Aorta (tissue), 5 donors: ENCODE results near the gene TTC16. TPM values are rescaled to one million over a fixed set of nuclear protein-coding genes. Genes with fewer than 3 reads are reported as not detected.

ENCODE experiments used
- ATAC-seq: fragments of 200-7000 bp; cut with Tn5 transposase; one replicate; pipeline ENCODE4 v1.9.1; 2022; ENCODE audit warnings: moderate library complexity; ENCODE audit not compliant: low FRiP score
- DNase-seq, 2 donors: peaks; one replicate each; pipeline ENCODE4 v3.0.0-alpha.2; 2020
- H3K27ac ChIP-seq, 2 donors: one replicate each; pipeline ENCODE4 v1.5.1; 2013; ENCODE audit warnings: low read length in 2 of 2, mild to moderate bottlenecking in 2 of 2, moderate library complexity in 2 of 2, control low read depth in 1 of 2, inconsistent platforms in 1 of 2, low read depth in 1 of 2
- H3K27me3 ChIP-seq, 2 donors: one replicate each; pipeline ENCODE4 v1.6.1; 2013; ENCODE audit warnings: control low read depth in 1 of 2, low read length in 1 of 2, mild to moderate bottlenecking in 1 of 2, moderate library complexity in 1 of 2; ENCODE audit not compliant: insufficient read depth in 2 of 2, control insufficient read depth in 1 of 2
- H3K36me3 ChIP-seq, 2 donors: one replicate each; pipeline ENCODE4 v1.6.1; 2013; ENCODE audit warnings: control low read depth in 1 of 2, low read length in 1 of 2, mild to moderate bottlenecking in 1 of 2; ENCODE audit not compliant: insufficient read depth in 2 of 2, control insufficient read depth in 1 of 2
- H3K4me1 ChIP-seq, 2 donors: one replicate each; pipeline ENCODE4 v1.6.1; 2013; ENCODE audit warnings: low read length in 2 of 2, control low read depth in 1 of 2, mild to moderate bottlenecking in 1 of 2, moderate library complexity in 1 of 2; ENCODE audit not compliant: insufficient read depth in 2 of 2, control insufficient read depth in 1 of 2
- H3K4me3 ChIP-seq, 2 donors: one replicate each; pipeline ENCODE4 v1.5.1; 2013; ENCODE audit warnings: low read length in 2 of 2, control low read depth in 1 of 2, mild to moderate bottlenecking in 1 of 2
- H3K9me3 ChIP-seq: one replicate; pipeline ENCODE4 v1.6.1; 2013; ENCODE audit warnings: mild to moderate bottlenecking, low read length; ENCODE audit not compliant: control insufficient read depth
- WGBS, 2 donors: extraction: QIAGEN DNeasy Blood & Tissue Kit; methylation state at CpG; one replicate each; pipeline ENCODE4 v1.1.7; 2013; 5-methylcytosine and 5-hydroxymethylcytosine counted together
- intact Hi-C, 2 donors: fragments of 100-400 bp; cut with DNase I; formaldehyde crosslinking; loops; one replicate each; pipeline versions ENCODE4 v1.14.2 to v1.15.0; 2022
- polyA plus RNA-seq, 2 donors: library from polyadenylated mRNA; stranded (reverse); fragments of 200-250 nt; gene quantifications; one replicate each; pipeline ENCODE4 v1.2.3, GENCODE V29; 2013
- total RNA-seq, 2 donors: library from RNA; stranded (reverse); fragmentation: NEBNext Ultra II Directional; extraction: Animal tissue kit (Norgen Biotek cat#: 25700); gene quantifications; one replicate each; pipeline ENCODE4 v1.2.1, GENCODE V29; 2021
- donor health status: healthy with polysubstance abuse.
- donor health status: Bipolar disorder and iron deficiency.
- donor health status: DM: no; HTN: no; CAD: no.
- donor health status: DM: no; HTN: no; CAD: no.
- donor health status: DM: yes; HTN: yes; CAD: no.

The TTC16 gene
- total and polyA plus RNA-seq, 4 donors = 0.16 to 0.30 TPM; not detected in 2

- H3K4me3 ChIP-seq = no peak overlapping the region
- 87 to 91% methylated on average over 19 of the region's 19 CpGs for WGBS, 2 donors
- ATAC-seq (no peak), DNase-seq (peak in 1 of 2 donors; percentile 78)
- H3K9me3 ChIP-seq = no peaks in the 10 kb centered on the region
- intact Hi-C loops = loop anchor here in 1 of 2 donors (5.0 to 10.0 kb wide), 3 partner anchors 128 to 235 kb away; no protein-coding TSS in a partner anchor
- H3K36me3 ChIP-seq = no peaks in the 10 kb centered on the region
- H3K27ac ChIP-seq = no peak overlapping the region
- H3K27me3 ChIP-seq = no peaks in the 10 kb centered on the region
- H3K4me1 ChIP-seq = no peaks in the 10 kb centered on the region
Observed at GRCh38 chr9:127739614-127740330, 23.9 kb downstream of the TTC16 start.

GRCh38 chr9:127741831-127742434, 26.1 kb downstream of the TTC16 start:
- Histone ChIP-seq H3K4me1 (no peaks in the 10 kb centered on the region), H3K27ac (no peak overlapping the region), H3K9me3 (no peaks in the 10 kb centered on the region), H3K4me3 (no peak overlapping the region), H3K36me3 (no peaks in the 10 kb centered on the region), H3K27me3 (no peaks in the 10 kb centered on the region)
- 77 to 79% methylated on average over 38 of the region's 38 CpGs for WGBS, 2 donors
- intact Hi-C loops = no loop called here
- ATAC-seq (no peak), DNase-seq (no peak)

GRCh38 chr9:127742435-127743088, 26.7 kb downstream of the TTC16 start:
- 67 to 70% methylated on average over 33 of the region's 33 CpGs for WGBS, 2 donors
- Histone ChIP-seq H3K27me3 (no peaks in the 10 kb centered on the region), H3K9me3 (no peaks in the 10 kb centered on the region), H3K4me1 (no peaks in the 10 kb centered on the region), H3K27ac (no peak overlapping the region), H3K4me3 (no peak overlapping the region), H3K36me3 (no peaks in the 10 kb centered on the region)
- no peak for DNase-seq
- no peak for ATAC-seq
- intact Hi-C loops = no loop called here

GRCh38 chr9:127744398-127745110, 28.7 kb downstream of the TTC16 start:
- H3K4me1 ChIP-seq = no peaks in the 10 kb centered on the region
- ATAC-seq (no peak), DNase-seq (no peak)
- no peaks in the 10 kb centered on the region for H3K36me3 ChIP-seq
- no peaks in the 10 kb centered on the region for H3K27me3 ChIP-seq
- H3K9me3 ChIP-seq = no peaks in the 10 kb centered on the region
- intact Hi-C loops = no loop called here
- H3K27ac ChIP-seq = no peak overlapping the region
- H3K4me3 ChIP-seq = no peak overlapping the region
- 90 to 91% methylated on average over 19 of the region's 19 CpGs for whole genome bisulfite sequencing, 2 donors

DNA sequence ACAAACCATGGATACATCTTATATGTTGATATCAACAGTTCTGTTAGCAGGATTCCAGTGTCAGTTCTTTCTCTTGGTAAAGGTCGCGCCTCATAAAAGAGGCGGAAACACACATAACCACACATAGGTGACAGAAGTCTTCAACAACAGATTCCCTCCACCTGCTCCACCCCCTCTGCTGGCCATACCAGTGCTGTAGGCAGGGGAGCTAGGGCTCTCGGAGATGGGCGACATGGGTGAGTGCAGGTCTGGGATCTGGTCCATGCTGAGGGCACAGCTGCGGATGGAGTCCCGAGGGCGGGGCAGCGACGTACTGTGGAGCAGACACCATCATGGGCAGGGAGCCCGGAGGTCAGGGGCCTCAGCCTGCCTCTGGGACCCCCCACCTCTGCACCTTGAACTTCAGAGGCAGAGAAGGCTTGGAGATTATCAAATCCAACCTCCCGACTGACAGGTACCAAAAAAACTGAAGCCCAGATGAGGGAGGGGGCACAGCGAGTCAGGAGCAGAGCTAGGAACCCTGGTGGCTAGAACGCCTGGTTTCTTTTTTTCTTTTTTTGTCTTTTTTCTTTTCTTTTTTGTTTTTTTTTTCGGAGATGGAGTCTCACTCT, 31.2 kb downstream of the TTC16 start:
- H3K9me3 ChIP-seq = no peaks in the 10 kb centered on the region
- H3K36me3 ChIP-seq = no peaks in the 10 kb centered on the region
- H3K4me1 ChIP-seq = no peaks in the 10 kb centered on the region
- ATAC-seq (no peak), DNase-seq (no peak)
- H3K4me3 ChIP-seq = no peak overlapping the region
- intact Hi-C loops = no loop called here
- no peaks in the 10 kb centered on the region for H3K27me3 ChIP-seq
- 72 to 73% methylated on average over 15 of the region's 15 CpGs for WGBS, 2 donors
- no peak overlapping the region for H3K27ac ChIP-seq

DNA sequence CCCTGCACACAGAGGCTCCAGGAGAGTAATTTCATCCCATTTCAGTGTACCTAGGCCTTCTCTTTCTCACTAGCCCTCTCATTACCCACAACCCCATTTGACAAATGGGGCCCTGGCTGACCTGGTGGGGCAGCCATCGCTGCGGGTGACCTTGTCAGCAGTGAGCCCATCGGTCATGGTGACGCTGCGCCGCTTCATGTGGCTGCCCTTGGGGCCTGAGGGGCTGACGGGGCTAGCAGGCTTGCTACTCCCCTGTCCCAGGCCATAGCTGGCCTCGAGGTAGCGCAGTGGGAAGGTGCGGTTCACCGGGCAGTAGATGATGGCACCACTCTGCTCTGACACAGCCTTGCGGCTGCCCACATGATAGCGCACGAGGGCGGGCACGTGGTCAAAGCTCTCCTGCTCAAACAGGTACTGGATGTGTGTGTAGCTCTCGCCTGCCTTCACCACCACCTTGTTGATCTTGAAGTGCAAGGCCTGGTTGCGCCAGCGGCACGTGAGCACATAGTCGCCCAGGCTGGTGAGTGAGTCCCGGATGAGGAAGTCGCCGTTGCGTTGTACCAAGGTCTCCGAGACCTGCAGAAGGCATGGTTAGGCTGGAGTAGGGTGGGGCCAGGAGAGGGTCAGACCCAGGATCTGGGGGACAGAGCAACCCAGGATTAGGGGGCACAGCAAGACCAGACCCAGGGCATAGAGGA, 33.4 kb downstream of the TTC16 start:
- H3K27me3 ChIP-seq = no peaks in the 10 kb centered on the region
- H3K27ac ChIP-seq = no peak overlapping the region
- H3K9me3 ChIP-seq = no peaks in the 10 kb centered on the region
- H3K36me3 ChIP-seq = no peaks in the 10 kb centered on the region
- WGBS, 2 donors = 94% methylated on average over 26 of the region's 26 CpGs
- H3K4me1 ChIP-seq = no peaks in the 10 kb centered on the region
- no peak overlapping the region for H3K4me3 ChIP-seq
- no peak for DNase-seq
- intact Hi-C loops = no loop called here
- ATAC-seq = no peak

GRCh38 chr9:127751269-127752054, 35.6 kb downstream of the TTC16 start:
- Histone ChIP-seq H3K27ac (no peak overlapping the region), H3K4me3 (no peak overlapping the region), H3K9me3 (no peaks in the 10 kb centered on the region), H3K27me3 (no peaks in the 10 kb centered on the region), H3K4me1 (no peaks in the 10 kb centered on the region), H3K36me3 (no peaks in the 10 kb centered on the region)
- DNase-seq = peak in 1 of 2 donors; percentile 81
- intact Hi-C loops = no loop called here
- 22 to 28% methylated on average over 10 of the region's 10 CpGs for WGBS, 2 donors
- no peak for ATAC-seq
